DOHH2 (cell line): ENCODE results near the gene SLC25A51.

ENCODE experiments used
- H3F3A ChIP-seq: fragments of 200-600 bp; sonication (generic), shearing (Covaris generic); 2 replicates; pipeline ENCODE4 v1.6.0; 2016; ENCODE audit warnings: antibody characterized with exemption, mild to moderate bottlenecking; ENCODE audit not compliant: control insufficient read depth, insufficient read depth
- H3K27ac ChIP-seq: fragments of 200-600 bp; sonication (generic); 2 replicates; pipeline ENCODE4 v1.5.1; 2014; ENCODE audit warnings: low read depth, mild to moderate bottlenecking, low read length, moderate library complexity
- H3K27me3 ChIP-seq: fragments of 200-600 bp; sonication (generic); 2 replicates; pipeline ENCODE4 v1.6.1; 2014; ENCODE audit warnings: mild to moderate bottlenecking, low read length, mixed read lengths; ENCODE audit not compliant: control insufficient read depth
- H3K36me3 ChIP-seq: fragments of 200-600 bp; sonication (generic); 2 replicates; pipeline ENCODE4 v1.6.1; 2014; ENCODE audit warnings: mild to moderate bottlenecking, low read length, moderate library complexity, mixed read lengths; ENCODE audit not compliant: control insufficient read depth
- H3K4me1 ChIP-seq: fragments of 200-600 bp; sonication (generic); 2 replicates; pipeline ENCODE4 v1.6.1; 2014; ENCODE audit warnings: mild to moderate bottlenecking, low read length, mixed read lengths; ENCODE audit not compliant: control insufficient read depth
- H3K4me2 ChIP-seq: fragments of 200-600 bp; sonication (generic); 2 replicates; pipeline ENCODE4 v1.6.0; 2014; ENCODE audit warnings: mild to moderate bottlenecking, low read length, moderate library complexity
- H3K4me3 ChIP-seq: fragments of 200-600 bp; sonication (generic); 2 replicates; pipeline ENCODE4 v1.5.1; 2014; ENCODE audit warnings: mild to moderate bottlenecking, low read length, mixed read lengths
- H3K79me2 ChIP-seq: fragments of 200-600 bp; sonication (generic); 2 replicates; pipeline ENCODE4 v1.6.1; 2014; ENCODE audit warnings: mild to moderate bottlenecking, low read length, mixed read lengths; ENCODE audit not compliant: control insufficient read depth
- H3K9me2 ChIP-seq: fragments of 200-600 bp; sonication (generic); replicated peaks from 2 replicates; pipeline ENCODE4 v1.6.1; 2014; ENCODE audit warnings: mild to moderate bottlenecking, low read length, mixed read lengths; ENCODE audit not compliant: control insufficient read depth
- H3K9me3 ChIP-seq: fragments of 200-600 bp; sonication (generic); 2 replicates; pipeline ENCODE4 v1.6.1; 2014; ENCODE audit warnings: antibody characterized with exemption, low read length, mixed read lengths; ENCODE audit not compliant: control insufficient read depth, insufficient read depth
- H4K20me1 ChIP-seq: fragments of 200-600 bp; sonication (generic); 2 replicates; pipeline ENCODE4 v1.6.0; 2014; ENCODE audit warnings: low read depth, mild to moderate bottlenecking, antibody characterized with exemption, low read length, moderate library complexity; ENCODE audit not compliant: control insufficient read depth, insufficient read depth
- EZH2phosphoT487 ChIP-seq: fragments of 200-600 bp; sonication (generic); IDR thresholded peaks from 2 replicates; pipeline ENCODE4 v1.6.1; 2017; ENCODE audit warnings: borderline replicate concordance, mild to moderate bottlenecking, antibody characterized with exemption, low read length, moderate library complexity, mixed read lengths
- TF ChIP-seq, protein P1 (sequence below): fragments of 200-600 bp; sonication (generic); IDR thresholded peaks from one replicate; pipeline ENCODE4 v1.5.1; 2014; ENCODE audit warnings: antibody characterized with exemption, mild to moderate bottlenecking, low read depth, low read length; ENCODE audit not compliant: poor library complexity, severe bottlenecking

SLC25A51 gene

GRCh38 chr9:37859043-37859442, 44.9 kb downstream of the SLC25A51 start:
- H3K4me2 ChIP-seq = no peak overlapping the region
- no peaks in the 10 kb centered on the region for H3K9me2 ChIP-seq
- no peak overlapping the region for H3K27ac ChIP-seq
- no peak overlapping the region for H3K4me3 ChIP-seq
- no peaks in the 10 kb centered on the region for H3K27me3 ChIP-seq
- H3K79me2 ChIP-seq = no peaks in the 10 kb centered on the region
- no peaks in the 10 kb centered on the region for H3K4me1 ChIP-seq
- TF ChIP-seq EZH2phosphoT487 = no peak
- TF ChIP-seq, protein P1, sequence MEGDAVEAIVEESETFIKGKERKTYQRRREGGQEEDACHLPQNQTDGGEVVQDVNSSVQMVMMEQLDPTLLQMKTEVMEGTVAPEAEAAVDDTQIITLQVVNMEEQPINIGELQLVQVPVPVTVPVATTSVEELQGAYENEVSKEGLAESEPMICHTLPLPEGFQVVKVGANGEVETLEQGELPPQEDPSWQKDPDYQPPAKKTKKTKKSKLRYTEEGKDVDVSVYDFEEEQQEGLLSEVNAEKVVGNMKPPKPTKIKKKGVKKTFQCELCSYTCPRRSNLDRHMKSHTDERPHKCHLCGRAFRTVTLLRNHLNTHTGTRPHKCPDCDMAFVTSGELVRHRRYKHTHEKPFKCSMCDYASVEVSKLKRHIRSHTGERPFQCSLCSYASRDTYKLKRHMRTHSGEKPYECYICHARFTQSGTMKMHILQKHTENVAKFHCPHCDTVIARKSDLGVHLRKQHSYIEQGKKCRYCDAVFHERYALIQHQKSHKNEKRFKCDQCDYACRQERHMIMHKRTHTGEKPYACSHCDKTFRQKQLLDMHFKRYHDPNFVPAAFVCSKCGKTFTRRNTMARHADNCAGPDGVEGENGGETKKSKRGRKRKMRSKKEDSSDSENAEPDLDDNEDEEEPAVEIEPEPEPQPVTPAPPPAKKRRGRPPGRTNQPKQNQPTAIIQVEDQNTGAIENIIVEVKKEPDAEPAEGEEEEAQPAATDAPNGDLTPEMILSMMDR = no peak
- H3K36me3 ChIP-seq = peaks cover 37% of the 10 kb centered on the region
- H3F3A ChIP-seq = no peaks in the 10 kb centered on the region
- H3K9me3 ChIP-seq = no peaks in the 10 kb centered on the region
- no peaks in the 10 kb centered on the region for H4K20me1 ChIP-seq

GRCh38 chr9:37856551-37856950, 47.4 kb downstream of the SLC25A51 start:
- Histone ChIP-seq H3K79me2 (no peaks in the 10 kb centered on the region), H3K9me3 (no peaks in the 10 kb centered on the region), H3F3A (no peaks in the 10 kb centered on the region), H4K20me1 (no peaks in the 10 kb centered on the region), H3K4me1 (no peaks in the 10 kb centered on the region), H3K9me2 (no peaks in the 10 kb centered on the region), H3K27me3 (no peaks in the 10 kb centered on the region), H3K4me3 (no peak overlapping the region), H3K36me3 (peaks cover 27% of the 10 kb centered on the region), H3K27ac (no peak overlapping the region), H3K4me2 (no peak overlapping the region)
- TF ChIP-seq, protein P1 = no peak
- no peak for TF ChIP-seq EZH2phosphoT487

GRCh38 chr9:37852222-37852621, 51.7 kb downstream of the SLC25A51 start:
- Histone ChIP-seq H3K79me2 (no peaks in the 10 kb centered on the region), H3K27me3 (no peaks in the 10 kb centered on the region), H3F3A (no peaks in the 10 kb centered on the region), H3K9me2 (no peaks in the 10 kb centered on the region), H3K4me2 (no peak overlapping the region), H3K36me3 (peaks cover 7% of the 10 kb centered on the region; the same call in 1 of the 2 replicates), H3K9me3 (no peaks in the 10 kb centered on the region), H3K27ac (no peak overlapping the region), H3K4me3 (no peak overlapping the region), H3K4me1 (no peaks in the 10 kb centered on the region), H4K20me1 (no peaks in the 10 kb centered on the region)
- TF ChIP-seq, protein P1 = no peak
- TF ChIP-seq EZH2phosphoT487 = no peak
